Suppressor macrophage treated with lipopolysaccharide for 4 hours (primary cell): ENCODE data around the gene ATAD3A.
A peak's percentile ranks its signal among the peaks of the same experiment; 100 is the strongest.

Source experiments
- DNase-seq: peaks from one replicate; pipeline ENCODE4 v3.0.0-alpha.2; 2020

ATAD3A gene

GRCh38 chr1:1558591-1558990 is 46.6 kb downstream of the ATAD3A start:
- DNase-seq = no peak

DNA sequence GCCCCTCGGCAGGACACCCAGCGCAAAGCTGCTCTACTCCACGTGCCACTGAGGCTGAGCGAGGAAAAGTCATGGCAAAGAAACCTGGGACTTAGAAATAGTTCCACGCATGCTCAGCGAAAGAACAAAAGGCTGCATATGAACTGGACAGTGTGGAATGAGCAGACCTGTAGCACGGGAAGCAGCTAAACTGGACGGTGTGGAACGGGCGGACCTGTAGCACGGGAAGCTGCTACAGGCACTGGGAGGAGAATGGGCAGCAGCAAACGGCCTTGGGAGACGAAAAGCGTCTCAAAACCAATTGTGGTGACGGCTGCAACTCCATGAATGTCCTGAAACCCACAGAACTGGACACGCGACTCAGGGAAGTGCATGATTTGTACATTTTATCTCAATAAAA is 47.1 kb downstream of the ATAD3A start:
- DNase-seq = no peak

- DNase-seq = no peak
Observed at GRCh38 chr1:1560178-1560577, 48.2 kb downstream of the ATAD3A start.

DNA sequence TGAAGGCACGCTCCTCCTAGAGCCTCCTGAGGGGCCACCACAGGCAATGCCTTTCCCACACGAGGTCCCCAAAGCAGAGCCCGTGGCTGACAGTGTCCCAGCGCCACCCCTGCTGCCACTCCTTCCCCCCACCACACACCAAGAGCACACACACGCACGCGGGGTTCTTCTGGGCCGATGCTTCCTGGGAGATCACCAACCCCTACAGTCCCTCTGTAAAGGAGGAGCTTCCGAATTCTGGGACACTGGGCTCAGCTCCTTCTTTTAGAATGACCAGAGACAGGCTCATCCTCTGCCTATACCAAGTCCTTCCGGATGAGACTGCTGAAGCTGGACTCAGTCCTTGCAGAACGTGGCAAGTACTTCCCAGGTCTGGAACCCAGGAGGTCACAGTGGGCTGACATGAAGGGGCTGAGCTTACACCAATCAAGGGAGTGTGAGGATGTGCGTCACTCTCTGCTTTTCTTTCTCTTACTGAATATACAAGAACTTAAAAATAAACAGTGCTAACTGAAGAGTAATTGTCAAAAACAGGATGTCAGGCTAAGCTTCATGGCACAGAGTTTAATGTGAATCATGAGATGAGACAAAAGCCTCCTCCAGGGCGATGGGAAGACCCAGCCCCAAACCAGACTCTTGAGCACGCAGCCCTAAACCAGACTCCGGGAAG is 50.0 kb downstream of the ATAD3A start:
- DNase-seq = no peak

- DNase-seq = no peak
Observed at GRCh38 chr1:1562556-1563195, 50.7 kb downstream of the ATAD3A start.

GRCh38 chr1:1563688-1564087 is 51.7 kb downstream of the ATAD3A start:
- DNase-seq = no peak

DNA sequence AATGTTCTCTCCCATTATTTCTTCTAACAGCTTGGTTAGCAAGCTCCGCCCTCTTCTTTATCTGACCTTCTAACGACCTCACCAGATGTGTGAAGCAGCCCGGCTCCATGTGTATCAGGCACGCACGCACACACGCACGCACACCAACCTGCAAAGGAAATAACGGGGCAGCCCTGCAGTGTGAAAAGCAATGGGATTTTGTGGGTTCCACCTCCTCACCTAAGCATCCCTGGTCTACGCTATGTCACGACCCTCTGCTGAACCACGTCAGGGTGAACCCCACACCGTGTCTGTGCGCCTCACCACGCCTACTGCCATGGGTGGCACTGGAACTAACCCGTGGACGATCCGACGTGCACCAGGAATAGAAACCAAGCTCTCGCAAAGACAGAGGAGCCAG is 52.3 kb downstream of the ATAD3A start:
- DNase-seq = no peak

GRCh38 chr1:1565340-1565739 is 53.4 kb downstream of the ATAD3A start:
- DNase-seq = no peak

- DNase-seq = no peak
Observed at GRCh38 chr1:1567152-1567875, 55.4 kb downstream of the ATAD3A start.

DNA sequence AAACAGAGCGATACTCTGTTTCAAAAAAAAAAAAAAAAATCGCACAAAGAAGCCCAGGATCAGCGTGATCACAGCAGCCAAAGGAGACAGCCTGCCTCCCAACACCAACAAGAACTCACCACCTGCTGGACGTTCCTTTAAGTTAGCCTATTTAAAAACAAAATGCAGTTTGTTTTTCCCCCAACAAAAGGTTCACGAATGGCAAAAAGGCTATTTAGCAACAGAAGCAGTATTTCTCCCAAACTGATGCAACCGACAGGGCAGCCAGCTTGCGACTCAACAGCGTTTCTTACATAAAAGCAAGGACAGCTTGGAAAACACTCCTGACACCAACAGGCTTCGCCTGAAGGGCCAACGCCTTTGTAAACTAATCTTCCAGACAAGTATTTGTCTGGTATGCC is 55.9 kb downstream of the ATAD3A start:
- DNase-seq = no peak

- no peak for DNase-seq
Observed at GRCh38 chr1:1569341-1569740, 57.4 kb downstream of the ATAD3A start.

DNA sequence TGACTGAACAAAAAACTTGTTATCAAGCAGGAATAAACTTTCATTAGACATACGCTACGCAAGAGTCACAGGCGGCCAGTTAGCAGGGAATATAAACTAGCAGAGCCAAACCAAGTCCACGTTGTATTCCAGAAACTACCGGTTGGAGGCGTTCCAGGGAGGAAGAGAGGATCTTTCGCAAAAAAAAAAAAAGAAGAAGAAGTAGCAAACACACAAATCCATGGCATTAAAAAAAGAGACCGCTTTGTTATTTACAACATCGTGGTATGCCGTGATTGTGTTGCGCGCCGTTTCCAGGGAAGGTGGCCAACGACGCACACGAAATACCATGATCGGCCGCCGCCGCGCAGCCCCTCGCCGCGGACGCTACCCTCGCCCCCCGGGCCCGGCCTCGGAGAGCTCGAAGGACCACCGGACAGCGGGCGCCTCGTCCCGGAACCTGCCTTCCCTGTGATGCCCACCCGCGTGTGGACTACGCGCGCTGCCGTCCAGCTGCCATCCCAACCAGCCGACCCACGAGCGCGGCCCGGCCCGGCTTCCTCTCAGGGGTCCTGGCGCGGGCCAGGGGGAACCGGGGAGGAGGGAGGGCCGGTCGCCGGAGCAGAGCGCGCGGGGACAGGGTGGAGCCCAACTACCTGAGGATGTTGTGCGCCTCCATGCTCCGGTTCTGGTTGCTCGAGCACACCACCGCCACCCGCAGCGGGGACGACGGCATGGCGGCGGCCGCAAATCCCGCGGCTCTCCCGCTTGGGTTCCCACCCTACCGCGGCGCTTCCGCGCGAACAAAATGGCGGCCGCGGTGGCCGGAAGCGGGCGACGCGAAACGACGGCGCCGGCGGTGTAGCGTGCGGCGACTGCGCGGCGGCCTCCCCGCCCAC is 62.1 kb downstream of the ATAD3A start:
- peak; percentile 84 for DNase-seq

DNA sequence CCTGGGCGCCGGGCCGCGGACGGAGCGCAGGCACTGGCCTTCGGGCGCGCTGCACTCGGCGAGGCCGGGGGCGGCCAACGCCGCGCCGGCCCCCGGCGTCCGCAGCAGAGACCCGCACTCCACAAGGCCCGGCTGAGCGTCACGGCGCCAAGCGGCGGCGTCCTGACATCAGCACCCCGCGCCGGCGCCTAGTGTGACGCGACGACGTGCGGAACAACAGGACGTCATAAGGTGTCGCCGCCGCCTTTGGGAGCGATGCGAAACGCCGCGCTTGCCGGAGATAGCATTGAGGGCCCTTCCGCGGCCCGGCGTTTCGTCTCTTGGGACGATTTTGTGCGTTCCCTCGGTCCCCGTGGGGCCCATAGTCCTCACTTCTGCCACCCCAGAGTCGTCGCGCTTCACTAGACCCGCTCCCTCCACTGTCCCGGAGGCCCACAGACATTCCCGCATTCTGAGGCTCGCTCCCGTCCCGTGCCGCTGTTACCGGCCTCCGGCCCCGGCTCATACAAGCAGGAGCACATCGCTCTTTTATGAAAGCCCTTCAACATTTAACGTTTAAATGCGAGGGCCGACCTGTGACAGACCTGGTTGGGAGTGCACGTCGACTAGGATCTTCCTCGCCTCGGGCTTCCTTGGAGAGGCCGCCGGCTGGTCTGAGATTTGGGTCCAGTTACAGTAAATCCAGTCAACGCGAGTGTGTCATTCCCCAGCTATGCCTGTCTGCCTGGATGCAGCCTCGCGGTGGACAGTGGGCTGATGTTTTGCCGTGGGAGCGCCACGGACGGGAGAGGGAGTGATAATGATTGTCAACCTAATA is 63.0 kb downstream of the ATAD3A start, which contains the start of gene SSU72:
Gene SSU72 (minus strand): TSS at position 143 of the 817 bp plus-strand sequence. CDS start 306 bp downstream, outside the sequence.
- peak; percentile 97 for DNase-seq

- no peak for DNase-seq
Observed at GRCh38 chr1:1577367-1578011, 65.5 kb downstream of the ATAD3A start.

- DNase-seq = no peak
Observed at GRCh38 chr1:1578371-1578940, 66.5 kb downstream of the ATAD3A start.

- no peak for DNase-seq
Observed at GRCh38 chr1:1582585-1583346, 70.8 kb downstream of the ATAD3A start.

DNA sequence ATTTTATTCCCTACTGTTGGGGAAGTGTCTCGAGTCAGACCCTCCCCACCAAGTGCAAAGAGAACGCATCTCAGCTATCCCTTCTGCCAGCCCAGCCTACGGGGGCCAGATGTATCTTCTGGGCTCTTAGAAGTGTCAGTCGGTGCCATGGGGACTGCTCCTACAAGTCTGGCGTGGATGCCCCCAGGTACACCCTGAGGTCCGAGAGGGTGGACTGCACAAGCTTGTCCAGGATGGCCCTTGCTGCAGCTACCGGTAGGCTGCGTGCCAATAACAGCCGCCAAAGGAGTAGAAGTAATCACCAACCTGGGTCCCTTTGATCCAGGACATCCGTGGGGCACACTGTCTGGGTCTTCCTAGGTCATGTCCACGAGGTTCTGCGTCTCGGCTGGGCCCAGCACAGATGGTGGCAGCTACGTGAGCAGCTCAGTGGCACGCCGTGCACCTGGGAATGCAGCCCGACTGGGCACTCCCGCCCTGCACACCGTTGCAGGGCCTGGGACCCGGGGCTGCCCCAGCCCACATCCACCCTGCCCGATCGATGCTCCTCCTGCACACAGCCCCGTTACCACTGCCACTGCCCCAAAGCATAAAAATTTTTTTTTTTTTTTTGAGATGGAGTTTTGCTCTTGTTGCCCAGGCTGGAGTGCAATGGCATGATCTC is 71.5 kb downstream of the ATAD3A start:
- DNase-seq = no peak
